Left ventricle myocardium superior (tissue), 1 donor: ENCODE results near the gene PPP6R3. TPM values are rescaled to one million over a fixed set of nuclear protein-coding genes. Genes with fewer than 3 reads are reported as not detected.
"Not testable (repeated sequence)": the region's sequence is repeated elsewhere in the genome, so short reads cannot be mapped to it uniquely, and the experiment has no call there.

Experiments
- ATAC-seq: fragments of 200-7000 bp; cut with Tn5 transposase; one replicate; pipeline ENCODE4 v1.9.1; 2020; ENCODE audit warnings: mild to moderate bottlenecking, moderate library complexity
- DNase-seq: peaks from one replicate; pipeline ENCODE4 v3.0.0-alpha.2; 2020
- intact Hi-C: fragments of 100-400 bp; cut with micrococcal nuclease; formaldehyde crosslinking; loops from one replicate; pipeline ENCODE4 v1.11.0; 2022
- total RNA-seq: library from RNA; stranded (reverse); fragmentation: NEBNext Ultra II Directional; extraction: Animal tissue kit (Norgen Biotek cat#: 25700); gene quantifications from one replicate; pipeline ENCODE4 v1.2.1, GENCODE V29; 2021
- donor health status: DM: no; HTN: yes; CAD: no; lungs with severe emphysema.

Gene PPP6R3
- total RNA-seq, 1 donor from 2014 or later = 86.7 TPM

DNA sequence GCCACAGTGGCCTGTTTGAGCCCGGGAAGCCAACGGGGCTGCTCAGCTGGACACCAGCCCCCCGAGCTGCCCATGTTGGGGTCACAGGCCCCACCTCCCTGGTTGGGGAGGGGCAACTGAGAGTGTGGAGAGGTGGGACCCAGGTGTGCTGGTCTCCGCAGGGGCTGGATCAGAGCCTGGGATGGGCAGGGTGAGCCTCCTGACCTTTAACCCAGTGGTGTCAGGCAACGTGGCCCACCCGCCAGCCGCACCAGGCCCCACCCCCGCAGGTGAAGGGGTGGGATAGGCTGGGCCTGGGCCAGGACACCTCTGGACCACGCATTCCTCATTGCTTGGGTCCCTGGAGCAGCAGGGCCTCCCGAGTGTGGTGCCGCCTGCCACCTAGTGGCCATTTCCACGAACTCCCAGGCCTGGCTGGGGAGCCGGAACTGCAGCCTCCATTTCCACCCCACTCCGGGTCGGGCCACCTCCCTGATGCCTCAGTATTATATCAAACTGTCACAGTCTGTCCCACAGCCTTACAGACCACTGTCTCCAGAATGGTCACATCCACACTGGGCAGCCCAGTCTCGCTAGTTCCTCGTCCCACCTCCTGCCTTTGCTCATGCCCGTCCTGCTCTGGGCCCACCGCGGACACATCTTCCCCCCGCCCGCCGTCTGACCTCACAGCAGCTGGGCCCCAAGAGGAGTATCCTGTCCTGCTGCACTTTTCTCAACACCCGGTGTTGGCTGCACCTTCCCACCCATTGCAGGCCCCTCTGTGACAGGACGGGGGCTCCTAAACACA is 13.3 kb upstream of the PPP6R3 start:
- ATAC-seq (peak; percentile 91), DNase-seq (peak; percentile 86)
- intact Hi-C loops = loop anchor here (10.0 kb wide), 1 partner anchor 192 kb away; no protein-coding TSS in a partner anchor

DNA sequence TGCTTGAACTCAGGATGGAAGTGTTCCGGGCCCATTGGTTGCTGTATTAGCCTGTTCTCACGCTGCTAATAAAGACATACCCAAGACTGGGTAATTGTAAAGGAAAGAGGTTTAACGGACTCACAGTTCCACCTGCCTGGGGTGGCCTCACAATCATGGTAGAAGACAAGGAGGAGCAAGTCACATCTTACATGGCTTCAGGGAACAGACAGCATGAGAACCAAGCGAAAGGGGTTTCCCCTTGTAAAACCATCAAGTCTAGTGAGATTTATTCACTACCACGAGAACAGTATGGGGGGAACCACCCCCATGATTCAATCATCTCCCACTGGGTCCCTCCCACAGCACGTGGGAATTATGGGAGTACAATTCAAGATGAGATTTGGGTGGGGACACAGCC is 12.6 kb upstream of the PPP6R3 start:
- DNase-seq, ATAC-seq: not testable (repeated sequence)
- intact Hi-C loops = loop anchor here (10.0 kb wide), 1 partner anchor 193 kb away; no protein-coding TSS in a partner anchor

DNA sequence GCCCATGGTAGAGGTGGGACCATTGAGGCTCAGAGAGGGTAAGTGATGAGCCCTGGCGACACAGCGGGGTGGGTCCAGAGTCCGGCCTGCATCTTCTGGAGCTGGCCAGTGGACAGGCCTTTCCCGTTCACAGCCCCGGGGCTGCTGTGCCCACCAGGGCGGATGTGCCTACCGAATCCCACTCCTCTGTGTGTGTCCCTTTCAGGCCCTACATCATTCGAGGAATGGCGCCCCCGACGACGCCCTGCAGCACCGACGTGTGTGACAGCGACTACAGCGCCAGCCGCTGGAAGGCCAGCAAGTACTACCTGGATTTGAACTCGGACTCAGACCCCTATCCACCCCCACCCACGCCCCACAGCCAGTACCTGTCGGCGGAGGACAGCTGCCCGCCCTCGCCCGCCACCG is 11.9 kb upstream of the PPP6R3 start:
- DNase-seq (no peak), ATAC-seq (no peak)

DNA sequence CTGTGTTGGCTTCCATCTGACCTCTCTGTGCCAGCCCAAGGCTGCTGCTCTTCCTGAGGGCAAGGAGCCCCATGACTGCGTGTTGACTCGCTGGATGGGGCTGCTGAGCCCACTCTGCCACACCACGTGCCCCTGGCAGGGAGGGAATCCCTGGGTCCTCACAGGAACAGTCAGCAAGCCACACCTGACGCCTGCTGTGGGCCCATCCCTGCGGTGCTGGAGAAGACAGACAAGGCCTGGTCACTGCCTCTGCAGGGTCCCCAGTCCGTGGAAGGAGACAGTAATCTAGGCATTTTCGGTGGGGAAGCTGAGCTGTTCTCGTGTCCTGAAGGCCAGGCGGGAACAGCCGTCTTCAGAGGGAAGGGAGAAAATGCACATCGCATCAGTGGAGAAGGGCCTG is 10.6 kb upstream of the PPP6R3 start:
- DNase-seq = no peak
- ATAC-seq = no peak
- intact Hi-C loops = loop anchor here (10.0 kb wide), 1 partner anchor 195 kb away; no protein-coding TSS in a partner anchor

More for the DNA sequence above, 11.9 kb upstream of the PPP6R3 start:
- intact Hi-C loops = loop anchor here (10.0 kb wide), 1 partner anchor 194 kb away; no protein-coding TSS in a partner anchor

DNA sequence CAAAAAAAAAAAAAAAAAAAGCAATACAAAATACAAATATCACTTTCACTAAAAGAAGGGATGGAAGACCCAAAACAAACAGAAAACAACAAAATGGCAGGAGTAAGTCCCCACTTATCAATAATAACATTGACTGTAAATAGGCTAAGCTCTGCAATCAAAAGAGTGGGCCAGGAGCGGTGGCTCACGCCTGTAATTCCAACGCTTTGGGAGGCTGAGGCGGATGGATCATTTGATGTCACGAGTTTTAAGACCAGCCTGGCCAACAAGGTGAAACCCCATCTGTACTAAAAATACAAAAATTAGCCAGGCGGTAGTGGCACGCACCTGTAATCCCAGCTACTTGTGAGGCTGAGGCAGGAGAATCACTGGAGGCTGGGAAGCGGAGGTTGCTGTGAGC is 9.8 kb upstream of the PPP6R3 start:
- DNase-seq (no peak), ATAC-seq (no peak)
- intact Hi-C loops = no loop called here

DNA sequence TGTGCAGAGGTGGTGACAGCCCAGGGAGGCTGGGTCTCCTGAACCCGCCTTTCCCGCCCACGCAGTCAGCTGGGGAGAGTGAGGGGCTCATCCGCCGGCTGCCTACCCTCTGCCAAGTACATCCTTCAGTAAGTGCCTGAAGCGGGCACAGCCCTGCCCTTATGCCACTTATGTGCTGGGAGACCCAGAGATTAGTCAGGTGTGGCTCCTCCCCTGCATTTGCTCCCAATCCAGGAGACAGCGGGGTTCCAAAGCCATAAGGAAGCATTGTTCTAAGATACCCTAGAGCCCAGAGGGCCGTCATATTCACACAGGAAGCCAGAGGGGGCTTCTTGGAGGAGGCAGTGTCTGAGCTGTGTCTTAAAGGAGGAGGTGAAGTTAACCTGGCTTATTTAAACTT is 5.8 kb upstream of the PPP6R3 start:
- intact Hi-C loops = no loop called here

DNA sequence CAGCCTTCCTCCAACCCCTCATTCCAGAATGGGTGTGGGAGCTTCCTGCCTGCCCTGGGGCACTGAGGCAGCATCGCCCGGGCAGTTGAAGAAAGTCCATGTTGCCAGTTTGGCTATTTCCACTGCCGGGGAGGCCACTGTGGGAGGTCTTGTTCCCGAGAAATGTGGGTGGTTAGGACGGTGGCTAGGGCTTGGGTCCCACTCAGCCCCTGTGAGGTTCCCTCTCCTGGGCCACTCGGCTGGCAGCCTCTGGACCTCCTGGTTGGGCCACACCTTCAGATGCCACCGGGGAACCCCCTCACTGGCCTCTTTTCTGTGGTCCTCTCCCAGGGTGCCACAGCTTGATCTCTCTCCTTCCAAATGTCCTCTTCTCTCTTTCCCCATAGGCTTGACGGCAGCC is 5.1 kb upstream of the PPP6R3 start:
- DNase-seq (no peak), ATAC-seq (no peak)
- intact Hi-C loops = no loop called here

More for the DNA sequence above, 5.8 kb upstream of the PPP6R3 start:
- no peak for DNase-seq
- no peak for ATAC-seq

DNA sequence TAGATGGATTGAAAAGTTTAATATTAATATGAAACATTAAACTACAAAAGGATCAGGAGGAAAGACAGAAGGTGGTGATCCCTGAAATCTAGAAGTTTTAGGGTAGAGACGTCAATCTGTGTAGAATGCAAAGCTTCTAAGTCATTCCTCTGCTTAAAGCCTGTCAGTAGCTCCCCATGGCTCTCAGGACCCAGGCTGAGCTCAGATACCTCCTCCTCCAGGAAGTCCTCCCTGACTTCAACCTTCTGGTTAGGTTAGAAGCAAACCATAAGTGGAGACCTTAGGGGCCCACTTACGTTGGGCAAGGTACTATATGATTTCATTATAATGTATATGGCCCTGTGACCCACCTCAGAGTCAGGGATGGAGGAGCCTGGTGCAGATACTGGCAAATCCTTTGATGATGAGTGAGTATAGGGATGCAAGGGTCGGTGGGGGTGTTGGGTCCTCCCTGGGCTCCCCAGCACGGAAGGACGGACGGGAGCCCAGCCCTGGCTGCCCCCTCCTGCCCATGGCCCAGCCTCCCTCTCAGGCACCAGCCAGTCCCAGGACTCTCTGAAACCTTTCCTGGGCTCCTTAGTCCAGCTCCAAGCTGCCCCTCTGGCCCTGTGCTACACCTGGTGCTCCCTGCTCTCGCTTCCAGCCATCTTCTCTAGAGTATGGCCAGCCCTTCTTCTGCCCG is 3.2 kb upstream of the PPP6R3 start:
- DNase-seq (no peak), ATAC-seq (no peak)

DNA sequence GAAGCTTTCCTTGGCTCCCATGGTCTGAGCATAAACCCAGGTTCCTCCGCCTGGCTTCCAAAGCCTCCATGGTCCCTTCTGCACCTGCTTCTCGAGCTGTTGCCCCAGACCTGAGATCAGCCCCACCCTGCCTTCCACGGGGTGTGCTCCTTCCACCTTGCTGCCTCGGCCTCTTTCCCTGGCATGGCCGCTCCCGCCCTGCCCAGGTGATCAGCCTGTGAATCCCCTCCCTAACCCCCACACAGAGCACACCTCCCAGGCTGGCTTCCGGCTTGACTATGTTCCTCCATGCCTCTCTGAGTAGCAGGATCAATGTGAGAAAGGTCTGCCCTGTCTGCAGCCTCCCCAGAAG is 2.7 kb upstream of the PPP6R3 start:
- DNase-seq (no peak), ATAC-seq (no peak)
- intact Hi-C loops = no loop called here

More for the DNA sequence above, 3.2 kb upstream of the PPP6R3 start:
- intact Hi-C loops = no loop called here

DNA sequence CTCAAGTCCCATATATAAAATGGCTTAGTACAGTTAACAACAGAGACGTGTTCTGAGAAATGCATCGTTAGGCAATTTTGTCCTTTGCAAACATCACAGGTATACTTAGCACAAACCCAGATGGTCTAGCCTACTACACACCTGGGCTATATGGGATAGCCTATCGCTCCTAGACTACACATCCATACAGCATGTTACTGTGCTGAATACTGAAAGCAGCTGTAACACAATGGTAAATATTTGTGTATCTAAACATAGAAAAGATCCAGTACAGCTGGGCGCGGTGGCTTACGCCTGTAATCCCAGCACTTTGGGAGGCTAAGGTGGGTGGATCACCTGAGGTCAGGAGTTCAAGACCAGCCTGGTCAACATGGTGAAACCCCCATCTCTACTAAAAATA is 2.2 kb upstream of the PPP6R3 start:
- intact Hi-C loops, ATAC-seq, DNase-seq: not testable (repeated sequence)

DNA sequence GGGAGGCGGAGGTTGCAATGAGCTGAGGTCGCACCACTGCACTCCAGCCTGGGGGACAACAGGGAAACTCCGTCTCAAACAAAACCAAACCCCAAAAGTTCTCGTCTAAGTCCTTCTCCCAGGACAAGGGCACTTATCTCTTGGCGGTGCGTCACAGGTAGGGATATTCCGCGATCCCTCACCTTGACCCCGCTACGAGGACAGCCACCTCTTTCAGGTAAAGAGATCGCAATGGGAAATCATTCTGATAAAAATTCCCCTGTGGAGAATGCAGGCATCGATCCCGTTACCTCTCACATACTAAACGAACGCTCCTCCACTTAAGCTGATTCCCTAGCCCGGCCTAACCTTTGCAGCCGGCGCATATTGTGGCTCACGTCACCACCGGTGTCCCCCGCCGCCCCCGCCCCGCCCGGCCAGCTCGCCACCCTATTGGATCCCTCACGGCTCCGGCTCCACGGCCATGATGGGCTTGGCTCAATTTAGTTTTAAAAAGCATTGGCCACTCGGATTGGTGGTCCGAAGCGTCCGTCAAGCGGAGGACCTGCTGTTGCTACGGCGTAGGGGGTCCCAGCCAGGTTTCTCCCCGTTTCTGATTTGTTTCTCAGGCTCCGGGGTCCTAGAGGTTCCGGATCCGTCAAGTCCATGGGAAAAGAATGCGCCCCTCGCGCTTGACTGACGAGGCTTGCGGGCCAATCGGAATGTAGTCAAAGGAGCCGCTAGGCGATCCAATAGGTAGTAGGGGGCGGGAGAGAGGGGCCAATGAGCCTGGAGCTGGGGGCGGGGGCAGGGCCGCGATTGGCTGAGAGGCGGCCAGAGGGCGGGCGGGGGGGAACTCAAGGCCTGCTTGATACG is 439 bp upstream of the PPP6R3 start:
- peak; percentile 96 for DNase-seq

DNA sequence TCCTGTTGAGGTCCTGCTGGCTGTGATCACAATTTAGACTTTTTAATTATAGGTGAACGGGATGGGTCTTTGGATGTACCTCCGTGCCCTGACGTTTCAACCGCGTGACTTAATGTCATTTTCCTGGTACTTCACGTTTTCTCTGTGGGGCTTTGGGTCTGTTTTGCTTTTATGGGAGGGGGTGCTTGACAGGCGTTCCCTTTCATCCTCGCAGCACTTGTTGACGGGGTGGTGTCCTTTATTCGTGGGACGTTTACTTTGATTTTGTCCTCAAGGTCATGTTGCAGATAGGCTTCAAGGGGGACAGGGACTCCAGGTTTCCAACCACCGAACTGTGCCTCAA is 994 bp downstream of the PPP6R3 start:
- ATAC-seq (no peak), DNase-seq (no peak)
- intact Hi-C loops = no loop called here

More for the DNA sequence above, 439 bp upstream of the PPP6R3 start:
- peak; percentile 93 for ATAC-seq
- intact Hi-C loops = no loop called here

DNA sequence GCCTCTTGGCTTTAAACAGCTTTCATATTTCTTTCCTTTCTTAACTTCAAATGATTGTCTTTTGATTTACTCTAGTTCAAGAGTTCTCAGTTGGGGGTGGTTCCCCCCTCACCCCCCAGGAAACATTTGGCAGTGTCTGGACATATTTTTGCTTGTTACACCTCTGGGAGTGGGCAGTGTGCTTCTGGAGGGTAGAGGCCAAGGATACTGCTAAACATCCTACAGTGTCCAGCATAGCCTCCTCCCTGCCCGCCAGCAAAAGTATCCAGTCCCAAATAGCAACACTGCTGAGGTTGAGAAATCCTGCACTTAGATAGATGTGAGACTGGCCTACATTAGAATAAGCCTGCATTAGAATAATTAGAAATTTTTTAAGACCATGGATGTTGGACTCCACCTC is 3.2 kb downstream of the PPP6R3 start:
- no peak for ATAC-seq
- intact Hi-C loops = no loop called here
- DNase-seq = no peak

DNA sequence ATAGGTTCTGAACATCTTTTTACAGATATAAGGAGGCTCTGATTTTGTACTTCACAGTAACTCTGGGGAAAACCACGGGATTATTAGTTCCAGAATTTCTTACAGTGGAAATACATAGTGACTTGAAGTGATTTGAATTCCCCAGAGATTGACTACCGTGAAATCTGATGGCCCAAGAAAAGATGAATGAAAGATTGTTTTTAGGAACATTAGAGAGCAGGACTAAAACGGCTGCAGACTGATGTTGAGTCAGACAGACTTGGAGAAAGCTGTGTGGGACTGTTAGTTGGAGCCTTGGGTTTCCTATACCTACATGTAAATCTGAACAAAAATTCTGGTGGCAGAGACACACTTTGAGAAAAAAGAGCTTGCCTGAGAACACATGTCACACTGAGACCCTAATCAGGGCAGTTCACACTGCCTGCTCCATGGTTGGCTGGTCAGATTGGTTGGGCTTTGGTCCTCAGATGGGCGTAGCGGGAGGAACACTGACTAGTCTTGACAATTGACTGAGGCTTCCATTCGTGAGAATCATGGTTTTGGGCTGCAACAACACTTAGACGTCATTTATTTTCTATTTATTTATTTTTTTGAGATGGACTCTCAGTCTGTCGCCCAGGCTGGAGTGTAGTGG is 6.8 kb downstream of the PPP6R3 start:
- DNase-seq = no peak
- intact Hi-C loops = no loop called here
- ATAC-seq = no peak

DNA sequence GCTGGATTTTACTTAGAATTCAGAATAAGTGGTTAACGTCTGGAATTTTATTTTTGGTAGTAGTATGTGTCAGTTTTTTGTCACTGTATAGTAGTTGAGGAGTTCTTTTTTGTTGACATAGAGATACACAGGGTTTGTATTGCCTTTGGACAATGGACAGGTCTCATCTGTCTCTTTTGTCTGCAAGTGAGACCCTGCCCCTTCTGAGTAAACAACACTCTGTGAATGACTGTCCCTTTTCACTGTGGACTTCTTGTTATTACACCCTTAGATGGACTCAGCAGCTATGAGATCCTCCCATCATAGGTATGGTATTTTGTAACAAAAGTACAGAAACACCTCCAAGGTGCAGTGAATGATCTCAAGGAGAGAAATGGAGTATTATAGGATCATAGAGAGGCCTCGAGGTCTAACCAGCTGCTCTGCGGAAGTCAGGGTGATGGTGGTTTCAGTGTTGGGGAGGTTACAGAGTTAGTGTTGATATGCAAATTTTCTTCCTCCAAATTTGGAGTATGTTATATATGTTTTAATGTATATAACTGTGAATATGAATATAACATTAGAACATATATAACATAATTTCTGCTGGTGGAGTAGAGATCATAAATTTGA is 7.8 kb downstream of the PPP6R3 start:
- intact Hi-C loops = no loop called here
- DNase-seq (no peak), ATAC-seq (no peak)

DNA sequence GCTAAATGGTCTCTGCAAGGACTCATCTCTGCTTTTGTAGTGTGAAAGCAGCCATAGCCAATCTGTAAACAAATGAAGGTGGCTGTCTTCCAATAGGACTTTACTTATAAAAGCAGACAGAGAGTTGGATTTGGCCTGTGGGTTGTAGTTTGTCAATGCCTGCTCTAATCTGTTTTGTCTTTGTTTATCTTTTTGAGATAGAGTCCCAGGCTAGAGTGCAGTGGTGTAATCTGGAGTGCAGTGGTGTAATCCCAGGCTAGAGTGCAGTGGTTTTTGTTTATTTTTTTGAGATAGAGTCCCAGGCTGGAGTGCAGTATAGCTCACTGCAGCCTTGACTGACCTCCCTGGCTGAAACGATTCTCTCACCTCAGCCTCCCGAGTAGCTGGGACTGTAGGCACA is 8.6 kb downstream of the PPP6R3 start:
- DNase-seq (no peak), ATAC-seq (peak; percentile 9)
- intact Hi-C loops = no loop called here

DNA sequence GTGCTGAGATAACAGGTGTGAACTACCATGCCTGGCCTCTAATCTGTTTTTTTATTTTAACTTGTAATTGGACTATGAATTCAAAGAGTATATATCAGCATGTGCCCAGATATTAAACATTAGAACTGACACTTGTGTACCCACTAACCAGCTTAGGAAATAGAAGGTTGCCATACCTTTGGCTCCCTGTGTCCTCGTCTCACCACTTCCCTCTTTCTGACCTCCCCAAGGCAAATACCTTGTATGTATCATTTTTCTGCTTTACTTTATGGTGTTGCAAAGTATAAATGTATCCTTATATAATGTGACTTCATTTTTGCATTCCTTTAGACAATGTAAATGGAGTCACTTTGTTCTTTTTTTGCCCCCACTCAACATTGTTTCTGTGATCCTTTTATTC is 9.1 kb downstream of the PPP6R3 start:
- DNase-seq (no peak), ATAC-seq (no peak)
- intact Hi-C loops = no loop called here

DNA sequence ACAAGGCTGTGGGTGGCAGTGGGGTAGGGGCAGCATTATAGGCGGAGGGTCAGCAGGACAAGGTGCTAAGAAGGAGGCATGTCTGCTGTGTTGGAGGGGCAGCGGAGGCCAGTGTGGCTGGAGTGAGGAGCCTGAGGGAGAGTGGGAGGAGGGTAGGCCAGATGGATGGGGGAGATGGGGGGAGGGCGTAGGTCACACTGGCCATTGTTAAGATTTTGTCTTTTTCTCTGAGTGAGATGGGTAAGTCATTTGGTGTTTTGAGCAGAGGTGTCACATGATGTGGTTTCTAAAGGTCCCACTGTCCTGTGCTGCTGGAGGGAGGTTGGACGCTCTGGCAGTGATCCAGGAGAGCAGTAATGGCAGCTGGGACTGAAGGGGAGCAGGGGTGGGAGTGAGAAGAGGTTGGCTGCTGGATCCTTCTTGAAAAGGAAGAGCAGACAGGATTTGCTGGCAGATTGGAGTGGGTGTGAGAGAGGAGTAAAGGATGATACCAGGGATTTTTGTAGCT is 9.8 kb downstream of the PPP6R3 start:
- ATAC-seq (peak; percentile 64), DNase-seq (peak; percentile 63)
- intact Hi-C loops = no loop called here
